ENCODE data around the gene CDRT4.

The CDRT4 gene

DNA sequence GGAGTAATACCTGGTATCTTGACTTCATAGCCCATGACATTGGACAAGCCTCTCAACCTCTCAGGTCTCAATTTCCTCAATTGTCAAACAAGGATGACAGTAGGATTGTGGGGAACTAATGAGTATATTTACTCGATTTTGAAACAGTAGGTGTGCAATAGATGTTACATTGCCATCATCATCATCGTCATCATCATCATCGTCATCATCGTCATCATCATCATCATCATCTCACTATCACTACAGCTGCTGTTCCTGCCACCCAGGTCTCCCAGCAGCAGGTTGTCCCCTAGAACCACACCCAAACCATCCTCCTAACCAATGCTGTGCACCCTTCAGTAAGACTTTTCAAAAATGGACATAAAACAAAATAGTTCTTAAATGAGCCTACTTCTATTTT lies 24.8 kb upstream of the CDRT4 start:
- no peak for DNase-seq

DNA sequence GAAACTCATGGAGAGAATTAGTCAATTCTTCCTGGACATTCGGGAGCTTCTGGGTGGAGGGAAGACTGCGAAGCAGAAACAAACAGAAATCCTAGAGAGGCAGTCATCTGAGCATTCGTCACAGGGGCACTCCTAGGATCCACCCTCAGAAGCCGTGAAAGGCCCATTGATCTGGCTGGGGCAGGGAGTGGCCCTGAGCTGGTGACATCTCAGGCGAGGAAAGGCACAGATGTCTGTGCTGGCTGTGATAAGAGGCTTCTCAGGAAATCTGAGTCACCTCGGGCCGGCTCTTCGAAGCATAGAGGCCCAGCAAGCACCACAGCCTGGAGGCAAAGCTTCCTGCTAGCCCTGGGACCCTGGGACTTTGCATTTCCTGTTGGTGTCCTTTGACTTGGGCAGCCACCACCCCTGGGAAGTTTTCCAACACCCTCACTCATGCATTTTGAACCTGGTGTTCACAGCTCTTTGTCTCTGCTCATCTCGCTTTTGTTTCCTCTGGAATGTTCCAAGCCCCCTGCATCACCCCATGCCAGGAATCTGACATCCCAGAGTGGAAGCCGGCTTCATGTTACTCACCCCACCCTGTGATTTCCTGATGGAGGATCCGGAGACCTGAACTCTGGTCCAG lies 23.3 kb upstream of the CDRT4 start:
- no peak for DNase-seq

DNA sequence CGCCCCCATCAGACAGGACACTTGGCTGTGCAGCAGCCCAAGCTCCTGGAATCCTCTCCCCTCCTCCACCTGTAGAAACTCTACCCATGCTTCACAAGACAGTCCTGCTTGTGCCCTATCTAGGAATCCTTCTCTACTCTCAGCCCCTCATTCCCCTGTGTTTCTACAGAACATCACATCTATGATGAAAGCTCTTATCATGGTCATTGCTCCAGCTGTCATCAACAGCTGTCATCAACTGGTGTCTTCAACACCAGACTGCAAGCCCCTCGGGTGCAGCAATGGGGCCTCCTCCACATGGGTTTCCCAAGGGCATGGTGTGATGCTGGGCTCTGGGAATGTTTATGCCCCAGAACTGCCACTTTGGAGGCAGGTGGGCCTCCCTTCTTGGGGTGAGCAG lies 21.1 kb upstream of the CDRT4 start:
- no peak for DNase-seq

DNA sequence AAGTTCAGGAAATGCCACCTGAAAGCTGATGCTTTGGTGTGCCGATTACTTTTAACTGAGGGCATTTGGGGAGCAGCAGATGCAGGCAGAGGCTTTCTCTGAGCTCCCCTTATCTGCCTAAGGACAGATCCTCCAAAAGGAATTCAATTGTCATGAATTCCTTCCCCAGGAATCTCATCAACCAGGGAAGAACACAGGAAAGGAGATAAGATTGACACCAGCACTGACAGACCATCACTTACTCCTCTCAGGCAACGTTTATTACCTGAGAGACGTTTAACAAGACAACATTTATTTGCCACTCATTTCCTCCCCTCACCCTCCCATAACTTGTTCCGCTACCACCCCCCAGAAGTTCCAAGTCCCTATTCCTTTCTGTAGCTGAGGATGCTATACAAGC lies 17.6 kb upstream of the CDRT4 start:
- no peak for DNase-seq

DNA sequence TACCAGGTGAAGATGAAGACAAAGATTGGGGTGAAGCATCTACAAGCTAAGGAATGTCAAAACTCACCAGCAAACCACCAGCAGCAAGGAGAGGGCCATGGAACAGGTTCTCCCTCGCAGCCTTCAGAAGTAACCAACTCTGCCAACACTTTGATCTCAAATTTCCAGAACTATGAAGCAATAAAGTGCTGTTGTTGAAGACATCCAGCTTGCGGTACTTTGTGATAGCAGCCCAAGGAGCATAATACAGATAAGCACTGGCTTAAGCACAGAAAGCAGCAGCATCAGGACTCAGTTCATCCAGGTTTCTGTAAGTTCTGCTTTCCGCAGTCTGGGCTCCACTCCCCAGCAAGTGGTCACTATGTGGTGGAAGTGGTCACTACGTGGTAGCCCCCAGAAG lies 16.0 kb upstream of the CDRT4 start:
- no peak for DNase-seq

DNA sequence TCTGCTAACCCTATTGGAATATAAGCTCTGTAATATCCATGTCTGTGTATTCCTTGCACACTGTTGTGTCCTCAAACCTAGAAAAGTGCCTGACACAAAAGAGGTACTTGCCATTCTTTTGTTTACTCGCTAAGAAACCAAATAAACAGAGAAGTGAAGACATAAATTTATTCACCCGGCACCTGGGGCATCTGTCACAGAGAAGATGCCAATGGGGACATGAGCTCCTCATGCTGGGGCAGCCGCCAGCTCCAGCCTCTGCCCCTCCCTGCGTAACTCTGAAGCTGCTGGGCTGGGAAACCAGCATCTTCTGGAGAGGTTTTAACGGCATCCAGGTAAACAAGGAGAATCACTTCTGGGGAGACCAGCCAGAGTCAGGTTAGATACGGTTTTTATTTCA lies 15.1 kb upstream of the CDRT4 start:
- no peak for DNase-seq

DNA sequence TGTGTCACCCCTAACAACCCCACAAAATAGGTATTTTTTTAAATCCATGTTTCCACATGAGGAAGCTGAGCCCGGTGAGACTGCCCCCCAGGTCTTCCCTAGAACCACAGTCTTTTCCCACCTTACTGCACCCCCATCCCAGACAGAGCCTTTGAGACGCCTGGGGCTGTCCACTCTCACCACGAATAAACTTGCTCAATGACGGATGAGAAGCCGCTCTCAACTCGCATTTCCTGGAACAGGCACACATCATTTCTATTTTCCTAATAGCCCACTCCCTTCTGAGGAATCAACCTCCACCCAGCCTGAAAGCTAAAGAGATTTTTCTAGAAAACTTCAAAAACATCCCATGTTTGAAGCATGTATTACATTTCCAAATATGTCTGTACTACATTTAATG lies 14.1 kb upstream of the CDRT4 start:
- no peak for DNase-seq

DNA sequence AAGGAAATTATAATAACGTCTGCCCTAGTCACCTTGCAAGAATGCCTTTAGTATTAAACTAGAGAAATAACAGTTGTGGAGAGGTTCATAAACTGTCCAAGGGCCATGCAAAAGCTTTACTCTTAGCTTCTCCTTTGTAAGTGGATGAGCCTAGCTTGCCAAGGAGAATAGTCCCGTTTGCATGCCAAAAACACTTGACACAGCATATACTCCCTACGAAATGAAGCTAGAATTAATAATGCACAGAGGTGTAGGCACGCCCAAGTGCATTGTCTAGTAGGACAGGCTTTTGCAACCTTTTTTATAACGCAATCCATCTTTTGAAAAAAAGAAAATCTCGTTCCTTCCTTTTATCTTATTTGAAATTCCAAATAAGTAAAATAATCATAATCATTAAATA lies 12.8 kb upstream of the CDRT4 start:
- DNase-seq = no peak

DNA sequence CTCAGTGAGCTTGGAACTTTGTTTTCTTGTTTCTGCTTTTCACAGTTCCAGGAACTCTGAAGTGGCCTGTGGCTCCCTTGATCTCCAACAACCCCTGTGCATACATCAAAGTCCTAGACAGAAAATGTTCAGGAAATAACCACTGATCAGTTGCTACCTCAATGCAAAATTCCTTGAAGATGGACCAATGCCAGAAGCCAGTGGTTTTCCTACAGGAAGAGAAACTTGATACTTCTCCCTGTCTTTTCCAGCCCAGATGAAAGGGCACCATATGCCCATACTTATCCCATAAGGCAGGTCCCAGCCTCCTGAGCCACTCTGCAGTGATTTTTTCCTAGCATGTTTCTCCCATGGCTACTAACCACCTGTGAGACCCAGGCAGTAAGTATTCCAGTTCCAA lies 12.3 kb upstream of the CDRT4 start:
- DNase-seq = no peak

DNA sequence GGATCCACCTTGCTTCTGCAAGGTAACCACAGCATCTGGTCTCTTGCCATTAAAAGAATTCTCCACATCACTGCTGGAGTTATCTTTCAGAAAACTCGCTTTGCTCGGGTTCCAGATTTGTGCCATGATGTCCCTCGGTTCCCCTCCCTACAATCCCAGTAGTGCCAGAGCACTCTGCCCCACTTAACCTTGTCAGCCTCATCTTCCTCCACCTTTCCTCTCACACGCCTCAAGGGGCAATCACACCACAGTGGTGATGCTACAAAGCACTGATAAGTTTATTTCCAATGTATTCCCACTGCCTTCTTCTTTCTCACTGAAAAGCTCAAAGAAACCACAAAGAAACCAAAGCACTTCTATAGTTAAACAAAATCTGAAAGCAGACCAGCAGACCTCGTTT lies 11.4 kb upstream of the CDRT4 start:
- no peak for DNase-seq

DNA sequence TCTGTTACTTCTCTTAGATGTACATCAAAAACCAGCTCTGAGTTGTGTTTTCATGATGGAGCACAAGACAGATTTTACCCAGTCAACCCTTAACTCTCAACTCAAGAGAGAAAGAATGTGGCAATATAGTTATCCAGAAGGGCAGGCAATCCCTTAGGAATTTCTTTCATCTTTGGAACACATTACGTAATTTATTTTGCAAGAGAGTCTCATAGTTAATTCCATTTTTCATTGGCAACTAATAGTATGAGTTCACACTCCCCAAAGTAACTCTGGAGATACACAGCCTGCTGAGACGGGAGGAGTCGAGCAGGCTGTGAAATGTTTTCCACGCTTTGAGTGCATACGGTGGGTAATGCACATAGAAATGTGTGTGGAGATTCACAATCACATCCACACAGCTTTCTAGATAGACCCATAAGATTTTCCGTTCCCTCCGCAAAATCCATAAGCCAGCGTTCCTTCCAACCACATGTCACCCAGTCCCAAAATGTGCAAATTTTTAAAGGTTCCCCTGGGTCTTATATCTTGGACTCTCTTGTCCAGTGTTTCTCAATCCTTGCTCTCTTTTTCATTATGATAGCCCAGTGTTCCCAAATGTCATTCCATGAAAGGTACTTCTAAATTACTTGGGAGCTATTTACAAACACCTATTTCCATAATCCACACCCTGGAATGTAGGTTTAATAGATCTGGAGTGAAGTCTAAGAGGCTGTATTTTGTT lies 8.4 kb upstream of the CDRT4 start:
- no peak for DNase-seq

DNA sequence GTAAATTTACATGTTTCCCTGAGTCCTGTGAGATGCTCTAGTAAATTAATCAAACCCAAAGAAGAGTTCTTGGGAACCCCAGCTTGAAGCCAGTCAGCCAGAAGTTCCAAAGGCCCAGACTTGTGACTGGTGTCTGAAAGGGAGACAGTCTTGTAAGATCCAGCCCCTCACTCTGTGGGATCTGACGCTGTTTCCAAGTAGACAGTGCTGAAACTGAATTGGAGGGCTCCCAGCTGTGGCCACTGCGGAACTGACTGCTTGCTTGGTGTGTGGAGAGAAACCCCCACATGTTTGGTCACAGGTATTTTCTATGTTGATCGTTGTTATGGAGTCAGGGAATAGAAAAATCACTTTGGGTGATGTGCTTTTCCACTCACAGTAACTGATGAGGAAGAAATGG lies 5.5 kb upstream of the CDRT4 start:
- no peak for DNase-seq

DNA sequence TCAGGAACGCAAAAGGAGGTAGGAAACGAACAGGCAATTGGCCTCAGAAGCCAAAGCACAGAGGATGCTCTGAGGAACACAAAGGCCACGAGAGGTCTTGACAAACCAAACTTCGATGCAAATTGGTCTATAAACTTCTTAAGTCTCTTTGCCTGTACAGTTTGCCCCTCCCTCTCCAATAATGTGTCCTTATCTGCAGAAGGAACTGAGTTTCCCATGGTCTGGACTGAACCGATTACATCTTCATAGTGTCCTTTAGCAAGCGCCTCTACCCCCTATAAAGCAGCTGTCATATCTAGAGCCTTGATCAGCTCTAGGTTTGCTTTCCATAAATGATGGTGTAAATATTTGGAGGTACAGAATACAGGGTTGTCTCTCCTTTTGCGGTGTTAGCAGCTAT lies 3.1 kb upstream of the CDRT4 start:
- DNase-seq = no peak

DNA sequence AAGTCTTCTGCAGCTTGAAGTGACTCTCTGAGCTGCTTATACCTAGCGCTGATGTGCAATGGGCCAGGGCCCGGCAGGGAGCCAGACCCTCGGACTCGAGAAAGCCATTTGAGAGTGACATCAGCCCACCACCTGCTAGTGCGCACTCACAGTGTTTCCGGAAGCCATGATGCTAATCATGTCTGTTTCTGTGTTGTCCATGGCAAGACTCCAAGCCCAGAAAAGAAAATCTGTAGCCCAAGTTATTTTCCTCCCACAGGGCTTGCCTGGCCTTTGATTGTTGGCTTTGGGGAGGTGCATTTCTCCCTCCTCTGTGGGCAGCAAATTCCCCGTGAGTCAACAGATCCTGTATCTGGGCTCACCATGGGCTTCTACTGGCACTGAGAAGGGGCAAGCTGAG lies 1.8 kb upstream of the CDRT4 start:
- no peak for DNase-seq

DNA sequence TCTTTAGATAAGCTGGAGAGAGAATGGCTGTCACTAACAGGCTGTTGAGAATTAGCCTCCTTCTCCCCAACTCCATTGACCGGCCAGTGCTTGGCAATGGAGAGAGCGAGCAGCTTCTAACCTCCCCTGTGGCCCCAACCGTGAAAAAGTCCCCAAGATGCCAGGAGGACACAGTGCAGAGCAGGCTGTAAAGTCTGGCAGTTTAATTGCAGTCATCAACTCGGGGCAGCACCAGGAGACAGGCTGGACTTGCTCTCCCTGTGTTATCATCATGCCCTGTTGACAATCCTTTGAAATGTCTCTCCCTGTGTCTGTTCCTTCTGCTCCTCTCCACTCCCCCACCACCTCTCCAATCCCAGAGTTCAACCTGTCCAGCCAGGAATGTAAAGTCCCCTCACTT lies 705 bp upstream of the CDRT4 start:
- DNase-seq = no peak

DNA sequence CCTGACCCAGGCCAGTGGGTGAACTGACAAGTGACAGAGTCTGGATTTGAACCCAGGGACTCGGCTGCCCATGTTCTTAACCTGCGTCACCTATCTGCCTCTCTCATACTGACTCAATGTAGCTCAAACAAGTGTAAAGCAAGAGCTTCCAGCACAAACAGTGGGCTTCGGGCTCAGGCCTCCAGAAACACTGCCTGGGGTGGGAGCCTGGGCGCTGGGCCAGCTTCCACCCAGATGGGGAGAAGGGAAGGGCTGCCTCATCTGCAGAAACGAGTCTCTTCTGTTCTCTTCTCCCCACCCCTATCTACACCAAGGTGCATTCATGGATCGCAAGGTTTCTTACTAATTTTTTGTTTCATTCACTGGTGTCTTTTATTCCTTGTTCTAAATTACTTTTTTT lies 1.3 kb downstream of the CDRT4 start:
- DNase-seq = no peak

DNA sequence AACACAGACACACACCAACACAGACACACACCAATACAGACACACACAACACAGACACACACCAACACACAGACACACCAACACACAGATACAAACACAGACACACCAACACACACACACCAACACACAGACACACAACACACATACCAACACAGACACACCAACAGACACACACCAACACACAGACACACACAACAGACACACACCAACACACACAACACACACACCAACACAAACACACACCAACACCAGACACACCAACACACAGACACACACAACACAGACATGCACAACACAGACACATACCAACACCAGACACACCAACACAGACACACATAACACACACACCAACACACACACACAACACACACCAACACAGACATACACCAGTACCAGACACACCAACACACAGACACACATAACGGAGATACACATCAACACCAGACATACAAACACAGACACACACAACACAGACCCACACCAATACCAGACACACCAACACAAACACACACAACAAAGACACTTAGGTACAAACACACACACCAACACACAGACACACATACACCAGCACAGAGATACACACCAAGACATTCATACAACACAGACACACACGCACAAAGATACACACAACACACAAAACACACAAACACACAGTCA lies 2.2 kb downstream of the CDRT4 start:
- DNase-seq = no peak

DNA sequence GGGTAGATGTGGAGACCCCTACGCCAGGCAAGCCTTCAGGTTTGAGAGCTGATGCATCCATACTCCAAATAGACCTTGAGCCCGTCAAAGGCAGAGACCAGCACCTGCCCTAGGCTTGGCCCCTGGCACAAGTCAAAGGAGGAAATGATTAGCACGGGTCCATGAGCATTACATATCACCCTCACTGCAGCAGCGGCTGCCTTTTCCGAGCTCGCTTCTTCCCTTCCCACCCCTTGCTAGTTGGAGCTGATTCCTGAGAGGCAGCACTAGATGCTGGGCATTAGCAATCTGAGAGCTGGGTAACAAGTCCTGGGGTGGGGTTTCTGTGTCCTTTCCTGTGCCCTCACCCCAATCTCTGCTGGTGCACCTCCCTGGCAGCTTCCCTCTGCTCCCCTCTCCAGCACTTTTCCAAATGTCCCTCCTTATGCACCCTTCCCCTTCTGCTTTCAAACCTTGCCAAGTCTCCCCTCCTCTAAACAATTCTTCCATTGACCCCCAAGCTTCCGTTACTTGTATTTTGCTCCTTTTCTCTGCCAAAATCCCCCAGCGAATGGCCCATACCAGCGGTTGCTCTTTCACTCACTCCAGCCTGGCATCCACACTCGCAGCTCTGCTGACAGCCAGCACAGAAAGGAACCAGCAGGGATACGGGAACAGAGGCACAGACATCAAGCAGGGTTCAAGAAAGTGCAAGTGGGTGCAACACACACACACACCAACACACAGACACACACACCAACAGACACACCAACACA lies 3.0 kb downstream of the CDRT4 start:
- DNase-seq = no peak

DNA sequence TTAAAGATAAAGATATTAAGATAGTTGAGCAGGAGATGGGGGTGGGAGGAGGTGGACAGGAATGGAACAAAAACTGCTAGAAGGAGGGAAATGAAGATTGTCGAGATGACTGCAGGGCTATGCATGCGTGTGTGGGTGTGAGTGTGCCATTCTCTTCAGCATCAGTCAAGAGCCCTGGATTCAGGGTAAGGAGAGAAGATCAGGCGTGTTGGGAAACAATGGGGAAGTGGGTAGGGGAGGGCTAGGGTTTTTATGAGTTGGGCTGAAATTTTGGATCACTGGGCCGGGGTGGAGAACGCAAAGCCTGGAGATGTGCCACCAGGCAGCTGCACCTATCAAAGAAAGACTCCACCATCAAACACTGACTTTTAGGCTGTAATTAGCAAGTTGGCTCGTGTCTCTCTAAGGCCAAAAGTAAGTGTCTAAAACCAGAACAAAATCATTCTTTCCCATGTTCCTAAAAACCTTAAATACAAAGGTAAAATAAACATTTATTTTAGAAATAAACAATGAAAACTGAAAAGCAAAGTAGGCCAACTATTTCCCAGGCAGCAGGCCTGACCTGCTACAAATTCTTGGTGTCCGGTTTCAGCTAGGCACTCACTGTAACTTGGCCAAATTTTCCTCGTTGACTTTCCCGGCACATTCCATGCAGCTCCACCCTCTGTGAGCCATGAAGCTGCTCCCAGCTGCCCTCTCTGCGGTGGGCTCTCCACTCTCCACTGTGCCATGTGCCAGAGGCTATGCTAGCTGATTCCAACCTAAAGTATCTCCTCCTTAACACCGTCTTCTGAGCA lies 4.2 kb downstream of the CDRT4 start:
- DNase-seq = no peak

DNA sequence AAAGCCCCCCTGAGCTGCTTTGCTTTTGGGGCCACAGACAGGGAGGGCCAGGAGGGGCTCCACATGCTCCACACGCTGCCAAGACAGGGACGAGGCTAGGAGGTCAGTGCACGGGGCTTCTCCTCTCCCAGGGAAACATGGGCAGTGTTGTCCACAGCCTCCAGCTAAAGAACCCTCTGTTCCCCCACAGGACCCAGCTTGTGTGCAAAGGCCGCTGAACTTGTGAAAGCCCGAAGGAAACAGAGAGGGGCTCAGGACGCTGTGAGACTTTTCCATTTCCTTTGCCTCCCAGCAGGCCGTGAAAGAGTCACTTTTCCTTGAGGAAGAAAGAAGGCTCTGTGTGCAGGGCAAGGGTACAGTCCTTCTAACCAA lies 9.7 kb downstream of the CDRT4 start:
- no peak for DNase-seq

DNA sequence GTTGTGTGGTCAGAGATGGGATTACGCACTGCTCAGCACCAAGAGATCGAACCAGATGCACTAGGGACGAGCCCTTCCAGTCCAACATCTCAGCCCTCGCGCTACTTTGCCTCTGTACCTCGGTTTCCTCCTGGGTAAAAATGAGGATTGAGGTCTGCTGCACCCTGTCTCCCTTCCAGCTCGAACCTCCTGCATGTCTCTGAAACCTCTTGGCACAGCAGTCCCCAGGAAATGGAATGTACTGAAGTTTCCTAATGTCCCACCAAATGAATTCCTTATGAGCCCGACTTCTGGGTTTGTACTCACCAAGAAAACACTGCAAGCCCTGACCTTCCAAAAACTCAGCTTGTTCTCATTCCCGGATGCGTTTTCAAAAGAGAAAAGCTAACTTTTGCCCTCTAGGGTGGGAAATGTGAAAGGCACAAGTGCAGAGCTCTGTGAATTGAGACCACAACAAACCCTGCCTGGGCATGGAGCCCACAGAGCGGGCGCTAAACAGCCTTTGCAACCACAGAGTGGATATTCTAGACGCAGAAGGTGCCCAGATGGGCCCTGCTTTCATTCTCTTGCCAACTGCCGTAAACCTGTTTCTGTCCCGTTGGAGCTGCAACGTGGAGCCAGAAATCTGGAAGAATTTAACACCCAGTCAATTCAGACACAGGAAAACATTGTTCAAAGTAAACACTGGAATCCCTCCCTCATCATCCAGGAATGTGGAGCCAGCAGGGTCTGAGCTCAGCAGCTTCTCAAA lies 10.3 kb downstream of the CDRT4 start:
- no peak for DNase-seq

DNA sequence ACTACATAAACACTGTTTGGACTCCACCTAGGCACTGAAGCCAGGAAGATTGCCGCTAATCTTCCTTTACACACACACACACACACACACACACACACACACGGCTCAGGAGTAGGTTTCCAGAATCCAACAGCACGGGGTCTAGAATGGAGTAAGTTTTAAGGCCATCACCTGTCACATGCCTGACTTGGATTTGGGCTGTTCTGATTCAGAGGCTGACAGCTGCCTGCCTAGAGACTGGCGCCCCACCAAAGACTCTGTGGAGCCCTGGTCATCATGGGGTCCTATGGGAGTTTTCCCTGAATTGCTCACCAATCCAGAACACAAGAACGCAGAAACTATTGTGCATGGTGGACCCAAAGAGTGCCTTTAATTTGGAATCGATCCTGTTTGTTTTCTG lies 10.9 kb downstream of the CDRT4 start:
- no peak for DNase-seq
